Thyroid gland (tissue), 4 donors: ENCODE results near the gene HLCS. TPM values are rescaled to one million over a fixed set of nuclear protein-coding genes. Genes with fewer than 3 reads are reported as not detected.

Source experiments
- DNase-seq, 2 donors: peaks; one replicate each; pipeline ENCODE4 v3.0.0-alpha.2; 2019
- H3K27ac ChIP-seq, 3 donors: fragments of 200-600 bp; sonication (generic); 1 replicate in 2 of 3; 2 replicates in 1 of 3; pipeline ENCODE4 v1.5.1; 2016 to 2019; ENCODE audit warnings: mild to moderate bottlenecking in 1 of 3, moderate library complexity in 1 of 3
- H3K27me3 ChIP-seq: fragments of 200-600 bp; sonication (generic); one replicate; pipeline ENCODE4 v1.5.1; 2019
- H3K36me3 ChIP-seq, 2 donors: fragments of 200-600 bp; sonication (generic); one replicate each; pipeline ENCODE4 v1.5.1; 2016 to 2019
- H3K4me1 ChIP-seq, 2 donors: fragments of 200-600 bp; sonication (generic); one replicate each; pipeline ENCODE4 v1.5.1; 2017 to 2019
- H3K4me3 ChIP-seq, 3 donors: fragments of 200-600 bp; sonication (generic); replicated peaks in 1 of 3; 1 replicate in 2 of 3; 2 replicates in 1 of 3; pipeline ENCODE4 v1.5.1; 2016; ENCODE audit warnings: mild to moderate bottlenecking in 1 of 3
- H3K9me3 ChIP-seq: fragments of 200-600 bp; sonication (generic); one replicate; pipeline ENCODE4 v1.5.1; 2017
- POLR2A ChIP-seq, 2 donors: fragments of 450-650 bp; IDR thresholded peaks; one replicate each; pipeline ENCODE4 v1.6.1; 2017; ENCODE audit warnings: antibody characterized with exemption in 2 of 2, mild to moderate bottlenecking in 2 of 2, moderate library complexity in 1 of 2
- WGBS, 2 donors: methylation state at CpG; one replicate each; pipeline ENCODE4 v1.1.5; 2017; 5-methylcytosine and 5-hydroxymethylcytosine counted together
- intact Hi-C: fragments of 100-400 bp; cut with DNase I; formaldehyde crosslinking; loops from one replicate; pipeline ENCODE4 v1.15.1; 2023
- total RNA-seq, 4 donors: library from RNA; depleted of rRNA; stranded (reverse); fragments of >200 nt; gene quantifications; one replicate each; pipeline ENCODE4 v1.2.3, GENCODE V29; 2016
- TF ChIP-seq, protein P1 (sequence below), 6 experiments: fragments of 200-600 bp in 3 of 6; fragments of 450-650 bp in 3 of 6; sonication (generic) in 3 of 6; IDR thresholded peaks; one replicate each; pipeline ENCODE4 v1.5.1; 2016 to 2019; ENCODE audit warnings: antibody characterized with exemption in 6 of 6, mild to moderate bottlenecking in 2 of 6, inconsistent platforms in 1 of 6, moderate library complexity in 1 of 6

HLCS gene
- total RNA-seq, 4 donors from 2014 or later = 34.2 to 70.7 (median 43.4) TPM

DNA sequence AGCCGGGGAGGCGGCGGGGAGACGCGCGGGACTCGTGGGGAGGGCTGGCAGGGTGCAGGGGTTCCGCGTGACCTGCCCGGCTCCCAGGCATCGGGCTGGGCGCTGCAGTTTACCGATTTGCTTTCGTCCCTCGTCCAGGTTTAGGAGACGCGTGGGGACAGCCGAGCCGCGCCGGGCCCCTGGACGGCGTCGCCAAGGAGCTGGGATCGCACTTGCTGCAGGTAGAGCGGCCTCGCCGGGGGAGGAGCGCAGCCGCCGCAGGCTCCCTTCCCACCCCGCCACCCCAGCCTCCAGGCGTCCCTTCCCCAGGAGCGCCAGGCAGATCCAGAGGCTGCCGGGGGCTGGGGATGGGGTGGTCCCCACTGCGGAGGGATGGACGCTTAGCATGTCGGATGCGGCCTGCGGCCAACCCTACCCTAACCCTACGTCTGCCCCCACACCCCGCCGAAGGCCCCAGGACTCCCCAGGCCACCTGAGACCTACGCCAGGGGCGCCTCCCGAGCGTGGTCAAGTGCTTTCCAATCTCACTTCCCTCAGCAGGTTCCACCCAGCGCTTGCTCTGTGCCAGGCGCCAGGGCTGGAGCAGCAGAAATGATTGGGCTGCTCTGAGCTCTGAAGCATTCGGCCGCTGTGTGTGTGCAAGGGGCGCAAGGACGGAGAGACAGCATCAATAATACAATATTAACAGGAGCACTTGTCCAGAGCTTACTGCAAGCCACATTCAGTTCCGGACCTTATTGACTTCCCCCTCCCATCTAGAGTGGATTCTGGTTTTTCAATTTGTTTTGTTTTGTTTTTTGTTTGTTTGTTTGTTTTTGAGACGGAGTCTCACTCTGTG is 257.2 kb downstream of the HLCS start:
- 3 to 8% methylated on average over 9 to 13 of the region's 55 CpGs for WGBS, 2 donors
- Histone ChIP-seq H3K4me1 (peaks cover 17 to 46% of the 10 kb centered on the region in 2 donors), H3K27me3 (peaks cover 72% of the 10 kb centered on the region), H3K27ac (no peak overlapping the region), H3K4me3 (no peak overlapping the region), H3K36me3 (no peaks in the 10 kb centered on the region), H3K9me3 (no peaks in the 10 kb centered on the region)
- intact Hi-C loops = no loop called here
- TF ChIP-seq POLR2A (IDR thresholded peaks at IDR 0.05) = no peak
- TF ChIP-seq, protein P1, sequence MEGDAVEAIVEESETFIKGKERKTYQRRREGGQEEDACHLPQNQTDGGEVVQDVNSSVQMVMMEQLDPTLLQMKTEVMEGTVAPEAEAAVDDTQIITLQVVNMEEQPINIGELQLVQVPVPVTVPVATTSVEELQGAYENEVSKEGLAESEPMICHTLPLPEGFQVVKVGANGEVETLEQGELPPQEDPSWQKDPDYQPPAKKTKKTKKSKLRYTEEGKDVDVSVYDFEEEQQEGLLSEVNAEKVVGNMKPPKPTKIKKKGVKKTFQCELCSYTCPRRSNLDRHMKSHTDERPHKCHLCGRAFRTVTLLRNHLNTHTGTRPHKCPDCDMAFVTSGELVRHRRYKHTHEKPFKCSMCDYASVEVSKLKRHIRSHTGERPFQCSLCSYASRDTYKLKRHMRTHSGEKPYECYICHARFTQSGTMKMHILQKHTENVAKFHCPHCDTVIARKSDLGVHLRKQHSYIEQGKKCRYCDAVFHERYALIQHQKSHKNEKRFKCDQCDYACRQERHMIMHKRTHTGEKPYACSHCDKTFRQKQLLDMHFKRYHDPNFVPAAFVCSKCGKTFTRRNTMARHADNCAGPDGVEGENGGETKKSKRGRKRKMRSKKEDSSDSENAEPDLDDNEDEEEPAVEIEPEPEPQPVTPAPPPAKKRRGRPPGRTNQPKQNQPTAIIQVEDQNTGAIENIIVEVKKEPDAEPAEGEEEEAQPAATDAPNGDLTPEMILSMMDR (IDR thresholded peaks at IDR 0.05) = no peak
- DNase-seq = no peak

DNA sequence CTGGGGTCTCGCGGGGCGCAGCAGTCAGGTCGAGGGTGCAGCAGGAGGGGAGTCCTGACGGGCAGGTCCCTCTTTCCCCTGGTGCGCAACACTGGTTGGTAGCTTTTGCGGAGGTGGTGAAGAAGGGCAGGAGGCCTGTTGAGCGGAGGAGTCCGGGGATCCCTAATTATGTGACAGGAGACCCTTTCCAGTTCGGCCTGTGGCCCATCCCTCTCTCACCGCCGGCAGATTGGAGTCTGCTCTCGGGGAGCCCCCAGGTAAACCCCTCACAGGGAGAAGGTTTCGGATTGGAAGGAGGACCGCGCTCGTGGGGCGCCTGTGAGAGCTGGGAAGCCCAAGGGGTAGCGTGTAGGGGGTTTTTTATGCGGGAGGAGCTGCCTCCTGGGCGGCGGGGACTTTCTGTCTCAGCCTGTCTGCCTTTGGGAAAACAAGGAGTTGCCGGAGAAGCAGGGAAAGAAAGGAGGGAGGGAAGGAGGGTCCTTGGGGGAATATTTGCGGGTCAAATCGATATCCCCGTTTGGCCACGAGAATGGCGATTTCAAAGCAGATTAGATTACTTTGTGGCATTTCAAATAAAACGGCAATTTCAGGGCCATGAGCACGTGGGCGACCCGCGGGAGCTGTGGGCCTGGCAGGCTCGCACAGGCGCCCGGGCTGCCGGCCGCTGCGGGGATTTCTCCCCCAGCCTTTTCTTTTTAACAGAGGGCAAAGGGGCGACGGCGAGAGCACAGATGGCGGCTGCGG is 258.0 kb downstream of the HLCS start:
- no peak for TF ChIP-seq POLR2A (IDR thresholded peaks at IDR 0.05)
- TF ChIP-seq, protein P1 (IDR thresholded peaks at IDR 0.05) = no peak
- Histone ChIP-seq H3K9me3 (no peaks in the 10 kb centered on the region), H3K4me1 (peaks cover 17 to 47% of the 10 kb centered on the region in 2 donors), H3K4me3 (no peak overlapping the region), H3K36me3 (no peaks in the 10 kb centered on the region), H3K27ac (no peak overlapping the region), H3K27me3 (peaks cover 74% of the 10 kb centered on the region)
- intact Hi-C loops = no loop called here
- no peak for DNase-seq
- 6 to 8% methylated on average over 28 to 35 of the region's 44 CpGs for WGBS, 2 donors

DNA sequence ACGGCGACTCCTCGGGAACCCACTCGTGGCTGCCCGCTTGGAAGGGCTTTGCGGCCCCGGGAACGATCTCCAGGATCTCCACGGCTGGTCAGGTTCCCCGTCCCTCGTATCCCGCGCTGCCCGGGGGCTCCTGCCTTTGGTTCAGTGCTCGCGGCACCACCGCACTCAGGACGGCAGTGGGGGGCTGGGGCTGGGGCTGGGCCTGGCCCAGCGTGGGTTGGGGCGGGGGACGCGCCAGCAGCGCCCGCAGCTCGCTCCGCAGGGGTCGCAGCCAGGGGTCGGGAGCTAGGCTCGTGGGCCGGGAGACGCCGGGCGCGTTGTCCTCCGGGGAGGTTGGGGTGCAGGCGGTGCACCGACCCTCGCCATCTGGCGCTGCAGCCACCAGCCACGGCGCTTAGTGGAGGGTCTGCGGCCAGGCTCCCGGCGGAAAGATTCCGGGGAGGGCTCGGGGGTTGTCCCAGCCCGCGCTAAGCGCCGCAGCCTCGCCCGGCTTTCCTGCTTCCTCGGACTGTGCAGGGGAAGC is 258.6 kb downstream of the HLCS start:
- WGBS, 2 donors = 0 to 1% methylated on average over 9 to 16 of the region's 53 CpGs
- no peak overlapping the region for H3K27ac ChIP-seq
- no peaks in the 10 kb centered on the region for H3K36me3 ChIP-seq
- no peak for TF ChIP-seq POLR2A (IDR thresholded peaks at IDR 0.05)
- TF ChIP-seq, protein P1 (IDR thresholded peaks at IDR 0.05) = no peak
- no peak overlapping the region for H3K4me3 ChIP-seq
- H3K9me3 ChIP-seq = no peaks in the 10 kb centered on the region
- H3K27me3 ChIP-seq = peaks cover 74% of the 10 kb centered on the region
- intact Hi-C loops = no loop called here
- DNase-seq = no peak
- H3K4me1 ChIP-seq = peaks cover 17 to 47% of the 10 kb centered on the region in 2 donors

DNA sequence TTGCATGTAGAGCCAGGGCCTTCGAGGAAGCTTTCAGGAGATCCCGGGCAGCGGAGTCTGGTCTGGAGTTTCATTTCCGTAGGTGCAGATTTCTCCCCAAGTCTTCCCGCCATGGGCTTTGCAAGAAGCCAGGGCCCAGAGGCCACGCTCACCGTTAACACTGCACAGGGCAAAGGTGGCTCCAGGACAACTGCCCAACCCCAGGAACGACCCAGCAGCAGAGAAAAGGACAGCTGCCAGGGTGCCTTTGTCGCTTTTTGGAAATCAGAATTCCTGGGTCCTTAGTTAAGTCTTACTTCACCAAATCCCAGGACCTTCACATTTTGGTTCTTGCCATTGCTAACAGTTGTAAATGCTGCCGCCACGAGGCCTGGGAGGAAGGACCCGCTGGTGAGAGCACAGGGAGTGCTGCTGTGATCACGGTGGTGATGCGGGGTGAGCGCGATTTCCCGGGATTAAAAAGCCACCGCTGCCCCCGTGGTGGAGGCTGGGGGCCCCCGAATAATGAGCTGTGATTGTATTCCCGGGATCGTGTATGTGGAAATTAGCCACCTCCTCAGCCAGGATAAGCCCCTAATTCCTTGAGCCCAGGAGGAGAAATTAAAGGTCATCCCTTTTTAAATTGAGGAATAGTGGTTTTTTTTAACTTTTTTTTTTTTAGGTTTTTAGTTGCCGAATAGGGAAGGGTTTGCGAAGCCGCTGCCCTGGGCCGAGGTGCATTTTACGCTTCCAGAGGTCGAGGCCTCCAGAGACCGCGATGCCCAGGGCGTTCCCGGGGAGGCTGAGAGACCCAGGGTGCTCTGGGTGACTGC is 259.3 kb downstream of the HLCS start:
- no peaks in the 10 kb centered on the region for H3K9me3 ChIP-seq
- H3K27ac ChIP-seq = no peak overlapping the region
- H3K4me1 ChIP-seq = peaks cover 17 to 47% of the 10 kb centered on the region in 2 donors
- no peak for DNase-seq
- peaks cover 77% of the 10 kb centered on the region for H3K27me3 ChIP-seq
- H3K4me3 ChIP-seq = no peak overlapping the region
- intact Hi-C loops = no loop called here
- TF ChIP-seq POLR2A (IDR thresholded peaks at IDR 0.05) = no peak
- TF ChIP-seq, protein P1 (IDR thresholded peaks at IDR 0.05) = no peak
- 16% methylated on average over 31 to 32 of the region's 32 CpGs for WGBS, 2 donors
- H3K36me3 ChIP-seq = no peaks in the 10 kb centered on the region
